Left ventricle myocardium inferior (tissue), 1 donor: ENCODE results near the gene HAT1. TPM values are rescaled to one million over a fixed set of nuclear protein-coding genes. Genes with fewer than 3 reads are reported as not detected.

Experiments
- DNase-seq: peaks from one replicate; pipeline ENCODE4 v3.0.0-alpha.2; 2020
- H3K27ac ChIP-seq: fragments of 200-600 bp; replicated peaks from 2 replicates; pipeline ENCODE4 v1.8.0; 2021
- H3K27me3 ChIP-seq: fragments of 200-600 bp; 2 replicates; pipeline ENCODE4 v1.8.0; 2021; ENCODE audit warnings: low read depth
- H3K36me3 ChIP-seq: fragments of 200-600 bp; 2 replicates; pipeline ENCODE4 v1.8.0; 2021
- H3K4me1 ChIP-seq: fragments of 200-600 bp; 2 replicates; pipeline ENCODE4 v1.8.0; 2021
- H3K4me3 ChIP-seq: fragments of 200-600 bp; 2 replicates; pipeline ENCODE4 v1.8.0; 2021; ENCODE audit warnings: mild to moderate bottlenecking, moderate library complexity
- H3K9me3 ChIP-seq: fragments of 200-600 bp; replicated peaks from 2 replicates; pipeline ENCODE4 v1.8.0; 2021
- intact Hi-C: fragments of 100-400 bp; cut with micrococcal nuclease; formaldehyde crosslinking; loops from one replicate; pipeline ENCODE4 v1.11.0; 2022
- total RNA-seq: library from RNA; stranded (reverse); fragmentation: NEBNext Ultra II Directional; extraction: Animal tissue kit (Norgen Biotek cat#: 25700); gene quantifications from one replicate; pipeline ENCODE4 v1.2.1, GENCODE V29; 2021
- TF ChIP-seq, protein P1 (sequence below): fragments of 200-600 bp; IDR thresholded peaks from 2 replicates; pipeline ENCODE4 v1.8.0; 2021; ENCODE audit warnings: antibody characterized with exemption, mild to moderate bottlenecking, borderline replicate concordance
- donor health status: DM: no; HTN: yes; CAD: no; lungs with severe emphysema.

HAT1 gene
- total RNA-seq, 1 donor from 2014 or later = 31.0 TPM

GRCh38 chr2:171960570-171960969 is 38.3 kb downstream of the HAT1 start:
- Histone ChIP-seq H3K27me3 (no peaks in the 10 kb centered on the region), H3K4me1 (peaks cover 35% of the 10 kb centered on the region), H3K4me3 (no peak overlapping the region), H3K27ac (no peak overlapping the region), H3K9me3 (no peaks in the 10 kb centered on the region), H3K36me3 (peaks cover 8% of the 10 kb centered on the region)
- TF ChIP-seq, protein P1, sequence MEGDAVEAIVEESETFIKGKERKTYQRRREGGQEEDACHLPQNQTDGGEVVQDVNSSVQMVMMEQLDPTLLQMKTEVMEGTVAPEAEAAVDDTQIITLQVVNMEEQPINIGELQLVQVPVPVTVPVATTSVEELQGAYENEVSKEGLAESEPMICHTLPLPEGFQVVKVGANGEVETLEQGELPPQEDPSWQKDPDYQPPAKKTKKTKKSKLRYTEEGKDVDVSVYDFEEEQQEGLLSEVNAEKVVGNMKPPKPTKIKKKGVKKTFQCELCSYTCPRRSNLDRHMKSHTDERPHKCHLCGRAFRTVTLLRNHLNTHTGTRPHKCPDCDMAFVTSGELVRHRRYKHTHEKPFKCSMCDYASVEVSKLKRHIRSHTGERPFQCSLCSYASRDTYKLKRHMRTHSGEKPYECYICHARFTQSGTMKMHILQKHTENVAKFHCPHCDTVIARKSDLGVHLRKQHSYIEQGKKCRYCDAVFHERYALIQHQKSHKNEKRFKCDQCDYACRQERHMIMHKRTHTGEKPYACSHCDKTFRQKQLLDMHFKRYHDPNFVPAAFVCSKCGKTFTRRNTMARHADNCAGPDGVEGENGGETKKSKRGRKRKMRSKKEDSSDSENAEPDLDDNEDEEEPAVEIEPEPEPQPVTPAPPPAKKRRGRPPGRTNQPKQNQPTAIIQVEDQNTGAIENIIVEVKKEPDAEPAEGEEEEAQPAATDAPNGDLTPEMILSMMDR = no peak
- intact Hi-C loops = no loop called here
- DNase-seq = no peak

DNA sequence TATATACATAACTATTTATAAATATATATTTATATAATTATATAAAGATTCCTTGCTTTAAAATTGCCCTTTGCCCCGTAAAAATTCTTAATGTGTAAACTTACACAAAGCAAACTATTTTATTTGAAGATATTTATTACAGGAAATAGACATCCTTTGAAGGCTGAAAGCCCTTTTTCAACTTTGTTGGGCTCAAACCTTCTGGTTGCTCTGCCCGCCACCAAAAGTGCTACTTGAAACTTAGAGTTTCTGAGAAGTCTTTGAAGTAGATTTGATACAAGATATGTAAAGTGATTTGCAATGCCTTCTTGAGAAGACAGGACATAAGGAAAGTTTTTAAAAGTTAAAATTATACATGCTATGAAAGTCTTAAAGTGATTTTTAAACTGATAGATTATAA is 40.9 kb downstream of the HAT1 start:
- H3K9me3 ChIP-seq = no peaks in the 10 kb centered on the region
- H3K4me1 ChIP-seq = peaks cover 30% of the 10 kb centered on the region
- no peak for DNase-seq
- no peak overlapping the region for H3K4me3 ChIP-seq
- TF ChIP-seq, protein P1 = no peak
- H3K27ac ChIP-seq = no peak overlapping the region
- intact Hi-C loops = no loop called here
- H3K36me3 ChIP-seq = peaks cover 31% of the 10 kb centered on the region
- H3K27me3 ChIP-seq = no peaks in the 10 kb centered on the region

DNA sequence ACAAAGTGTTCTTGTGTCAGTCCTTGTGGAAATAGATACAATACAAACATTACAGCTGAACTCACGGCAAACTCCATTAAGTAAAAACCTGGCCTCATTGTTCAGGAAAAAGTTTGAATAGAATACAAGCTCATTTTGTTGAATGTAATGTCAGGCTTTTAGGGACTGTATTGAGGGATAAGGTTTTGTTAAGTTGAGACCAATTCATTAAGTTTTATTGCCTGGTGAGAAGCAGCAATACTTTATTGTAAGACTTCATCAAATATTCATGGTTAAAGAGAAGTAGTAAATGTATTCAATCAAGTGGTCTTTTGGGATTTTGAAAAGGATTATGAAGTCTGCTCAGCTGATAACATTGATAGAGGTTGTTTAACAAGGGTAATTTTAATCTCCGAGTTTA is 42.0 kb downstream of the HAT1 start:
- no peak for DNase-seq
- peaks cover 38% of the 10 kb centered on the region for H3K36me3 ChIP-seq
- no peak overlapping the region for H3K27ac ChIP-seq
- H3K4me3 ChIP-seq = no peak overlapping the region
- H3K27me3 ChIP-seq = no peaks in the 10 kb centered on the region
- H3K4me1 ChIP-seq = peaks cover 19% of the 10 kb centered on the region
- TF ChIP-seq, protein P1 = no peak
- no peaks in the 10 kb centered on the region for H3K9me3 ChIP-seq
- intact Hi-C loops = no loop called here

DNA sequence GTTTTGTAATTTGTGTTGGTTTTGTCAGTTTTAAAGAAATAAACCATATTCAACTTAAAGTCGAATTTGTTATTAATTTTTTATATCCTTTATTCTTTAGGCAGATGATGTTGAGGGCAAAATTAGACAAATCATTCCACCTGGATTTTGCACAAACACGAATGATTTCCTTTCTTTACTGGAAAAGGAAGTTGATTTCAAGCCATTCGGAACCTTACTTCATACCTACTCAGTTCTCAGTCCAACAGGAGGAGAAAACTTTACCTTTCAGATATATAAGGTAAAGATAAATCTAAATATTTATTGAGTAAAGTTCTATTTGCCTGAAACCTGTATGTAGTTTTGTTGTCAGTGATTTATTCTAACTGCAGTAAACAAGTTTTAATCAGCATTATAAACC is 43.0 kb downstream of the HAT1 start:
- Histone ChIP-seq H3K4me3 (no peak overlapping the region), H3K9me3 (no peaks in the 10 kb centered on the region), H3K27me3 (no peaks in the 10 kb centered on the region), H3K27ac (no peak overlapping the region), H3K4me1 (peaks cover 10% of the 10 kb centered on the region), H3K36me3 (peaks cover 38% of the 10 kb centered on the region)
- DNase-seq = no peak
- intact Hi-C loops = no loop called here
- TF ChIP-seq, protein P1 = no peak

GRCh38 chr2:171965661-171966060 is 43.4 kb downstream of the HAT1 start:
- TF ChIP-seq, protein P1 = no peak
- Histone ChIP-seq H3K4me1 (peaks cover 5% of the 10 kb centered on the region), H3K4me3 (no peak overlapping the region), H3K27ac (no peak overlapping the region), H3K27me3 (no peaks in the 10 kb centered on the region), H3K9me3 (no peaks in the 10 kb centered on the region), H3K36me3 (peaks cover 38% of the 10 kb centered on the region)
- intact Hi-C loops = no loop called here
- DNase-seq = no peak

DNA sequence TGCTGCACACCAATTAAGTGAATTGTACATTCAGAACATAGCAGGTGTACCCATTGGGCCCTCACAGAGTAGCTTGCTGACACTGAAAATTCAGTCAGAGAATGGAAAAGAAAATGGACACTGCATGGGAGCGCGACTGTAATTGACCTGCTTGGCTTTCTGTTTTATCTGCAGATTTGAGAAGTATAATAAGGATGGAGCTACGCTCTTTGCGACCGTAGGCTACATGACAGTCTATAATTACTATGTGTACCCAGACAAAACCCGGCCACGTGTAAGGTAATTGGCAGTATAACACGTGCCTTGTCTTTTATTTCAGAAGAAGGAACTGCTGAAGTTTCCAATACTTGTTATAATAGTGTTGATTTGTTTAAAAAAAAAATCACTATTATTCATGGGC is 44.0 kb downstream of the HAT1 start:
- H3K4me3 ChIP-seq = no peak overlapping the region
- H3K36me3 ChIP-seq = peaks cover 43% of the 10 kb centered on the region
- H3K27ac ChIP-seq = no peak overlapping the region
- intact Hi-C loops = no loop called here
- no peaks in the 10 kb centered on the region for H3K4me1 ChIP-seq
- no peaks in the 10 kb centered on the region for H3K27me3 ChIP-seq
- TF ChIP-seq, protein P1 = no peak
- no peak for DNase-seq
- no peaks in the 10 kb centered on the region for H3K9me3 ChIP-seq
